HG02763 (cell line): Measurements from ENCODE around the gene NXPE1.
"Not testable (repeated sequence)": the region's sequence is repeated elsewhere in the genome, so short reads cannot be mapped to it uniquely, and the experiment has no call there.

ENCODE experiments used
- ATAC-seq: cut with Tn5 transposase; IDR thresholded peaks from one replicate; pipeline ENCODE4 v1.9.1; 2021; ENCODE audit warnings: mild to moderate bottlenecking, moderate library complexity; ENCODE audit not compliant: unreplicated experiment

The NXPE1 gene

GRCh38 chr11:114559425-114560310 lies at the start of gene NXPE1:
NXPE1 (minus strand) TSS chr11:114559881; CDS start chr11:114551201, 8,680 bp downstream.
- no peak for ATAC-seq

GRCh38 chr11:114609429-114609828 lies 49.7 kb upstream of the NXPE1 start:
- no peak for ATAC-seq

- ATAC-seq, result not testable (repeated sequence)
Measured at GRCh38 chr11:114608605-114609004, 48.9 kb upstream of the NXPE1 start.

- no peak for ATAC-seq
Measured at GRCh38 chr11:114607753-114608459, 48.2 kb upstream of the NXPE1 start.

GRCh38 chr11:114606802-114607075 lies 47.1 kb upstream of the NXPE1 start:
- not testable (repeated sequence) for ATAC-seq

- no peak for ATAC-seq
Measured at GRCh38 chr11:114606003-114606801, 46.5 kb upstream of the NXPE1 start.

- ATAC-seq, result no peak
Measured at GRCh38 chr11:114605370-114605769, 45.7 kb upstream of the NXPE1 start.

- no peak for ATAC-seq
Measured at GRCh38 chr11:114604886-114605285, 45.2 kb upstream of the NXPE1 start.

- ATAC-seq, result no peak
Measured at GRCh38 chr11:114604179-114604813, 44.6 kb upstream of the NXPE1 start.

- not testable (repeated sequence) for ATAC-seq
Measured at GRCh38 chr11:114603151-114603550, 43.5 kb upstream of the NXPE1 start.

GRCh38 chr11:114598461-114598860 lies 38.8 kb upstream of the NXPE1 start:
- no peak for ATAC-seq

- no peak for ATAC-seq
Measured at GRCh38 chr11:114596175-114596919, 36.7 kb upstream of the NXPE1 start.

GRCh38 chr11:114595571-114595970 lies 35.9 kb upstream of the NXPE1 start, which contains the start of gene NXPE4:
NXPE4 (minus strand) TSS chr11:114595786; CDS start chr11:114594759, 1,027 bp downstream.
- ATAC-seq, result no peak

GRCh38 chr11:114594703-114595102 lies 35.0 kb upstream of the NXPE1 start:
- ATAC-seq, result no peak

GRCh38 chr11:114587398-114587953 lies 27.8 kb upstream of the NXPE1 start:
- ATAC-seq, result no peak

- no peak for ATAC-seq
Measured at GRCh38 chr11:114586797-114587196, 27.1 kb upstream of the NXPE1 start.

GRCh38 chr11:114571712-114572111 lies 12.0 kb upstream of the NXPE1 start:
- ATAC-seq, result no peak

- ATAC-seq, result no peak
Measured at GRCh38 chr11:114569801-114570200, 10.1 kb upstream of the NXPE1 start.

GRCh38 chr11:114566276-114566675 lies 6.6 kb upstream of the NXPE1 start:
- ATAC-seq, result no peak

- ATAC-seq, result no peak
Measured at GRCh38 chr11:114564831-114565230, 5.2 kb upstream of the NXPE1 start.
